Stimulated activated CD8-positive, alpha-beta memory T cell treated with anti-CD3 and anti-CD28 coated beads, Interleukin-7, amount 100 ng/mL, for 1 hour (primary cell): Measurements from ENCODE around the gene AKAP13.
"Not testable (repeated sequence)": the region's sequence is repeated elsewhere in the genome, so short reads cannot be mapped to it uniquely, and the experiment has no call there.

ENCODE experiments used
- DNase-seq, 2 donors: peaks; one replicate each; pipeline ENCODE4 v3.0.0-alpha.2; 2020; ENCODE audit warnings: low read depth in 2 of 2

Gene AKAP13

DNA sequence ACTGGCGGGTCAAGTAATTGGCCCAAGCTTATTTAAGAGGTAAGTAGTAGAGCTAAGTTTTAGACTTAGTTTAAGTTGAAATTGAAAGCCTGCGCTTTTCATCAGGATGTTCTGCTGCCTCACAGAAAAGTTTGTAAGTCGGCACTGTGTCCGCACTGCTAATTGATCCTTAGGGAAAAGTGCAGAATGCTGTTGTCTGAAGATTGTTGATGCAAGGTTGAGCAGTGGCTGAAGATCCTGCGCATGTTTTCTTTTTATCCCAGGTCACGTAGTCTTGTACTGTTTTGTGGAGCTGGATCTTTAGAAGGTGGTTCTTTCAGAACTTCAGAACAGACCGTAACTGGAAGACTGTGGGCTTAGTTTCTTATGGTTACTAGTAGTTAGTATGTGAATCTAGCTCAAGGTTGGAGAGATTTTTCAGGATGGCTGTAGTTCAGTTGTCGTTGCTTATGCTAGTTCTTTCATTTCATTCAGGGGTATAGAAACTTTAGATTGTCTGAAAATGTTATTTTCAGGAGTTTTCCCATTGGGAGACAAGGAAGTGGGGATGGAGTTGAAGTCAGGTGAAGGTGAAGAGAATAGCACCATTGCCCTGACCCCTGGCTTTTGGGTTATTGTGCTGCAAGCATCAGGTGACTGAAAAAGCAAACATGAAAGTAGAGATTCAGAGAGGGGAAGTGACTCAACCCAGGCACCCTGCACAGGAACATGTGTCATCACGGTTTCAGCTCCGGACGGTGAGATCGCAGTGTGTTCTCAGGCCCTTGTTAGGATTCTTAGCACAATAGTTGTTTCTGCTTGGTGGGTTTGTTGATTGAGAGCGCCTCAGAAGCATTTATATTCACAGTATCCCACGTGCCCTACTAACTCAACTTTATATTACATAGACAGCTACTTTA lies 32.8 kb downstream of the AKAP13 start:
- peak; percentile 37 to 45 for DNase-seq

DNA sequence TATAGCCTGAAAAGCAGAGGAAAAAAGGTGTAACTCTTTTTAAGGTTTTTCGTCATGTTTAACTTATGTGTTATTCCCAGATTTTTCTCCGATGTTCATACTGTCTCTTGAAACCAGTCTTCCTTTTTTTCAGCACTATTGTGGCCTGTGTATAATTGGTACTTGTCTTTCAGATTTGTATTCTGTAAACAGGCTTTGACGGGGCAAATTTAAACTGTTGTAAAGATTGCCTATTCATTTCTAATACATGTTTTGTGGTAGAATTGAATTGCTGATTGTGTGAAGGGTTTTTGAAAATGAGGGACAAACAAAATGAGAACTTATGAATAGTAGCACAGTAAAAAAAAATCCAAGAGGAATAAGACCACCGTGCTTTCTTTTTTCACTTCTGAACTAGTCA lies 33.6 kb downstream of the AKAP13 start:
- DNase-seq, result no peak

DNA sequence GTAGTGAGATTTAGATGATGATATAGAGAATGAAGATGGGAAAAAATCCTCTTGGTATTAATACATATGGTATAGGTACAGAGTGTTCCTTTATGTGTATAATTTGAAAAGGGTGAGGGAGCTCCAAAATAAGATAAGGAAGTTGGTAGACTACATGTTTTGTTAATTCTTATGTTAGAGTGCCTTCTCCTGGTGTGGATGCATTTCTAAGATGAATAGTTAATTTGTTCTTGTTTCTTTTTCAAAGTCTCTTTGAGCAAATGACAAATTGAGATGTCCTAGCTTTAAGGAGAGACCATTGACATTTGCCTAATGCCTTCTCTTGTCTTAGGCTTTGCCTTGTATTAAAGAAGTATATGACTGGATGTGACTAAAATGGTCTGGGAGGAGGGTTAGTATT lies 34.1 kb downstream of the AKAP13 start:
- no peak for DNase-seq

DNA sequence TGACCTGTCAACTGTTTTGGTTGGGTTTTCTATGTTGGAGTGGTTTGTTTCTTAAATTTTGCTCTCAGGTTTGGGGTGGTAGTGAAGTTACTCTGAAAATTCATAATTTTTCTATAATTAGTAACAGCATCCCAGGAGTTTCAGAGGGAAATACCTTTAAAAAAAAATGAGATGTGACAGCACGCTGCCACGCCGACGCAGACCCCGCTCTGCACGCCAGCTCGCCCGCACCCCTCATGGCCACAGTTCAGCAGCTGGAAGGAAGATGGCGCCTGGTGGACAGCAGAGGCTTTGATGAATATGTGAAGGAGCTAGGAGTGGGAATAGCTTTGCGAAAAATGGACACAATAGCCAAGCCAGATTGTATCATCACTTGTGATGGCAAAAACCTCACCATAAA lies 34.6 kb downstream of the AKAP13 start:
- no peak for DNase-seq

DNA sequence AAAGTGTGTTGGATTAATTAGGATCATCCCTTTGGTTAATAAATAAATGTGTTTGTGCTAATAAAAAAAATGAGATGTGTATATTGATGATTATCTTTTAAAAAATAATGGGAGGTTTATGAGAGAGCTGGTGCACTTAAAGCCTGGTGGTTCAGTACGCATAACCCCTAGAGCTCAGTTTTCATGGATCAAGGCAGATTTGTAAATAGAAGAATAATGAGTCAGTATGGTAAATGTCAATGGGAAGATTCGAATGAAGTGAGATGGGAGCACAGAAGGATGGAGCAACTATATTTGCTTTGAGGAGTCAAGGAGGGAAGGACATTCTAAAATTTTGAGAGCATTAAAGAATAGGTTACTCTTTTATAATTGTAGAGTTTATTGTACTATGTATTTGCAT lies 35.4 kb downstream of the AKAP13 start:
- DNase-seq, result no peak

DNA sequence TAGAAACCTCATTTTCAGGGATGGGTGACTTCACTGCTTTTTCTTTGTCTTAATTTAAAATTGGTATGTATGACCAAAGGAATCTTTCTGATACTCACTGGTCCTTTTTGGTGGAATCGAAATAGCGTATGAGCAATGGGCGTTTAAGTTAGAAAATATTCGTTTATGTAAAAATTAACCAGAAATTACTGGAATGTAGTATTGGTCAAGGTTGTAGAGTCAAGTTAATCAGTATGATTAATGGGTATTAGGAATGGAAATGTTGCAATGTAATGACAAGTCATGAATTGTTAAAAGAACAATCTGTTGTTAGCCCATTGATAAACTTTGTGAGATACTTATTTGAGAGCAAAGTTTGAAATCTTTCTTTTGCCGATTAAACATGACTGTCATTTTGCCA lies 36.9 kb downstream of the AKAP13 start:
- no peak for DNase-seq

DNA sequence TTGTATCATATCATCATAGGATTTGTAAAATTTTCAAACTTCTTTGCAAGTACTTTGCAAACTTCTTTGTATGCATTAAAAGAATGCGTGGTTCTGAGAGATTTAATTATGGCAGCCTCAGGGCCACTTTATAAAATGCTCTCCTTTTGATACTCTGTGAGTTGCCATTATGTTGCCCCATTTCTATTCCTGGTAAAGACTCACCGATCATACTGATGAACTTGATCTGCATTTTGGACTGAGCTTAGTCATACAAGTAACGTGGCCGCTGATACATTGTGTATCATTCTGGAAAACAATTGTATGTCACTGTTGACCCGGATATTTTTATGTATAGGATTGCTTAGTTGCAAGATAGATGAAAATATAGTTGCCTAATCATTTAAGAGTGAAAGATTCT lies 38.8 kb downstream of the AKAP13 start:
- DNase-seq, result no peak

DNA sequence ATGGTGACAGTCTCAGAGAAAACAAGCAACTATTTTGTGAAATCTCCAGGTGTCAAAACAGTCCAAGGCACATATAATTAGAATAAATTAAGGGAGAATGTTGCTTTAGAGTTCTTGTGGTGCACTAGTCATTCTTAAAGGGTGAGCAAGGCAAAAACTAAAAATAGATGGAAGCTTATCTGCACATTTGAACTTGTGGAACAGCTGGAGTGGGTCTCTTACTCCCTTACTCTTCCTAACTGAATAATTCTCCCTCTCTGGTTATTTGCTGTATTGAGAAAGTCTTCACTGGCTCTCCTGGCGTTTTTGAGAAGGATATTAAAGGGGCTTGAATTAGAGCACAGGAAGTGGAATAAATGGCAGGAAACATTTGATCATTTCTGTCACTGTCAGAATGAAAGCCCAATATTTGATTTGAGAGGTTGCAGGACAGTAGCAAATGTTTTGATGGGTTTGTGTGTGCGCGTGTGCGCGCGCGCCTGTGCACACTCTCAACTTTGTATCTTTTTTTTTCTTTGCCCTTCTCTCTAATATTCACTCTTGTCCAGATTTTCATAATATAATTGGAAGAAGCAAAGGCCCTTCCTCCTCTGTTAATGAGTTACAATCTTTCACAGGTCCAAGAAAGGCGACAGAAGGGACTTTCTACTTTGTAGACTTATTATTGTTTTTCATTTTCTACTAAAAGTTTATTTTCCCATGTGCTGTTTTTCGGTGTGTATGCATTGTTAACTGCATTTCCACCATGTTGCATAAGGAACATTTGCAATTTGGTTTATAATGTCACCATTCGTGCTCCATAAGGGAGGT lies 40.9 kb downstream of the AKAP13 start:
- no peak for DNase-seq

DNA sequence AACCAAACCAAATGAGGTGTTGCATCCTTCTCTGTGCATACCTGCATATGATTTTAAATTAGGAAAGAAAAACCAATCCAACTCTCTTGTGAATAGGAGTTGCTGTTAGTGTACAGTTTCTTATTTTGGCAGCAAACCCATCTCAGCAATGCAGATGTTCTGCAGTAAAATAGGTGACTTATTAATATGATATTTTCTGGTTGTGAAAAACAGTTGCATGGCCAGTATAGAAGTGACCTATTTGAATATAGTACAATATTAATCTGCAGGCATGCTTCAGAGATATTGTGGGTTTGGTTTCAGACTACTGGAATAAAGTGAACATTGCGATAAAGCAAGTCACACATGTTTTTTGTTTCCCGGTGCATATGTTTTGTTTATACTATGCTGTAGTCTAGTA lies 42.2 kb downstream of the AKAP13 start:
- DNase-seq, result no peak

DNA sequence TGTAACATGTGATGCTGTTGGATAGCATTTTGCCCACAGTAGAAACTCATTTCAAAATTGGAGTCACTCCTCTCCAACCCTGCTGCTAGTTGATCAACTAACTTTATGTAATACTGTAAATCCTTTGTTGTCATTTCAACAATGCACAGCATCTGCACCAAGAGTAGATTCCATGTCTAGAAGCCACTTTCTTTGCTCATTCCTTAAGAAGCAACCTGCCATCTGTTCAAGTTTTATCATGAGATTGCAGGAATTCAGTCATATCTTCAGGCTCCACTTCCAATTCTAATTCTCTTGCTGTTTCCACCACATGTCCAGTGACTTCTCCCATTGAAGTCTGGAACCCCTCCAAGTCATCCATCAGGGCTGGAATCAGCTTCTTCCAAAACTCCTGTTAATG lies 42.9 kb downstream of the AKAP13 start:
- no peak for DNase-seq

DNA sequence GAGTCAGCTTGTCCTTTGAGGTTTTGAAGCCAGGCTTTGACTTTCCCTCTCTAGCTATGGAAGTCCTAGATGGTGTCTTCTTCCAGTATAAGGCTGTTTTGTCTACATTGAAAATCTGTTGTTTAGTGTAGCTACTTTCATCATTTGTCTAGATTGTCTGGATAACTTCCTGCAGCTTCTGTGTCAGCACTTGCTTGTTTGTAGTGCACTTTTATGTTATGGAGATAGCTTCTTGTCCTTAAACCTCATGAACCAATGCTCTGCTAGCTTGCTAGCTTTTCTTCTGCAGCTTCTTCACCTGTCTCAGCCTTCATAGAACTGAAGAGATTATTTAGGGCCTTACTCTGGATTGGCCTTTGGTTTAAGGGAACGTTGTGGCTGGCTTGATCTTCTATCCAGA lies 43.8 kb downstream of the AKAP13 start:
- DNase-seq, result no peak

DNA sequence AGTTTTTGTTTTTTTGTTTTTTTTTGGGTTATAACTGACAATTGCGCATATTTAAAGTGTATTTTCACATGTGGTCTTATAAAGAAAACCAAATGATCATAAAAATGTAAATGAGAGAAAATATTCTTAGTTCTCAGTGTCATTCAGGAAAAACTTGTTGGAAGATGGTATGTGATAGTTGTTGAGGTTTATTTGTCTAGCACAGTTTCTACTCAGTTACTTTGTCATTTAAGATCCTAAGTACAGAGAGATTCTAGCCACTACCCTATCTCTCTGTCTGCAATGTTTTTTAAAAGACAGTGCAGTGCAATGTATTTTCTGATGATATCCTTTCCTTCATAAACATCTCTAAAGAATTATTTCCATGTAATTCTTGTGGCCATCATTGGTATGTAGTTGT lies 46.1 kb downstream of the AKAP13 start:
- DNase-seq, result no peak

DNA sequence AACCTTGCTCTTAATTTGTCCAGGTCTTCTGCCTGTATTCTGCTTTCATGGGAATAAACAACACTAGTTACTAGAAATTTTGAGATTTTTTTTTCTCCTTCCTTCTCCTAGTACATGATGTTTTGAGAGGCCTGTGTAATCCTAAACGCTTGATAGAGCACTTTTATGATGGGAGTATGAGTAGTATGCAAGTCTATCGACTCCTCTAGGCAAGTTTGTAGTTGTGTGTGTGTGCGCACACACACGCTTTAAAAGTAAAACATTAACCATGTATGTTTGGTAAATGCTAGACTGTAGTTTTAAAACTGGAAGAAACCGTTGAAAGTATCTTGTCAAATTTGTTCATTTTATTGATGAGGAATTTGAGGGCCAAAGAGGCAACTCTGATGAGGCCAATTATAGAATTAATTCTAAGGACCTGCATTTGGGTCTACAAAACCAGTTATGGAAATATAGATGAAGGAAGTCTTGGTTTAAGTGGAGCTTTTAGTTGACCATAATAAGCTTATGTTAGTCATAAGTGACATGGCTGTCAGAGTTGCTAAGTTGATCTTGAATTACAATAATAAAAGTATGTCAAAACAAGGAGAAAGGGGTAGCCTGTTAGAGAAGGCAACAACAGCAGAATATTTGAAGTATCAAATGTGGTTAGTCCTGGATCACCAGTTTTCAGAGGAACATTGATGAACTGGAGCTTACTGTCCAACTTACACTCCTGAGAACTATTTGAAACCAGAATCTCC lies 47.1 kb downstream of the AKAP13 start:
- DNase-seq, result no peak

DNA sequence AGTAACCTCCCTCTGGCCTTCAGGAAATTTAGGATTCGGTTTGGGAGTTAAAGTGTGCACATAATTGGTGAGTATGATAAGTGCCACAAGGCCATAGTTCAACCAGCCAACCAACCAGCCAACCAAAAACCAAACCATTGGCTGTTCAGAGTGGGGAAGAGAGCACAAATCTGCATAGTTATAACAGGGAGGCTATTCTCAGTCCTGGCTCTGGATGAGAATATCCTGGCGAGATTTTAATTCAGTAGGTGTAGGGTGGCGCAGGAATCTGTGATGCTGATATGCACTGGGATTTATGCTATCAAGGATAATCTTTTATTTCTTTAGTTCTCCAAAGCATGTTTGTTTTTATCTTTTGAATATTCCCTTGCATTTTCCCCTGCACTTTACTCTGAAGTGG lies 49.1 kb downstream of the AKAP13 start:
- DNase-seq, result no peak

DNA sequence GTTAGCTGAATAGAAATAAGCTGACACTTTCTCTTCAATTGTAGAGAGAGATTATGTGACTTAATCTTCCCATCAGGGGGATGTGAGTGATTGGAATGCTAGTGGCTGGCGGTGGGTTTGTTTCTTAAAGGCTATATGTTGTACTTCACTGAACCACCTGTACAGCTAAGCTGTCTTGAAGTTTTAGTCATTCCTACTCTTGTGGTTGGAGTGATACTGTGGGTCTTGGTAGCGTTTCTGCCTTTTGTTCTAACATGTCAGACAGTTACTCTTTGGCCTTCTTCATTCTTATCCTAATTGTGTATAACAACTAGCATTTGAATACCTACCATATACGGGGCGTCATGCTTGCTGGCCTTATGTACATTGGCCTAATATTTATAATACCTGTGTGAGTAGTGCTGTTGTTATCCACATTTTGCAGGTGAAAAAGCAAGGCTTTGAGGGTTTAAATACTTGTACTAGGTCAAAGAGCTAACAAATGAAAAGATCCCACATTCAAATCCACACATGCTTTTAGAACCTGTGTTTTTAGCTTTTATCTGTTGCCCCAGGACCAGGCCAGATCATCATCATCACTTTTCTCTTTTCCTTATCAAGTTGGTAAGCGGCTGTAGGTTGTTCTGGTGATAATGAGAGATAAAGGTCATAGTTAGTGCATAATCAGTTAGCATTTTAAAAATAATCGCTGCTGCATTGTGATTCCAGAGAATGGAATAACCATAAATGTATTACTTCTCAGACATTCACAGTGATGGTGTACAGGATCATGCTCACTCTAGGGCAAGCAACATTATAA lies 50.2 kb downstream of the AKAP13 start:
- no peak for DNase-seq

DNA sequence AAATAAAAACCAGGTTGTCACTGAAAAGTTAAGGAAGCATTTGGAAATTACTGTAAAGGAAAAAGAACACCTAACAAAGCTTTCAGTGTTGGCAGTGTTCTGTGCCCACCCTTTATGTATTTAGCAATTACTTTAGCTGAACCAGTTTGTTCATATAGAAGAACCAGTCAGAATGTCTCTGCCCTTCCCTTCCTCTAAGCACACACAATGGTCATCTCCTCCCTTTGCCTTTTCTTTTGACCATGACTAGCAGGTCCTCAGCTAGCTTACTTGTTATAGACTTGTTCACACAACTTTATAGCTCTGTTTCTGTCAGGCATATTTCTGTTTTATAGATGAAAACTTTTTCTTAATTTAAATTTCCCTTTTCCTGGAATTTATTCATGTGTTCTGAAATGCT lies 59.6 kb downstream of the AKAP13 start:
- no peak for DNase-seq

DNA sequence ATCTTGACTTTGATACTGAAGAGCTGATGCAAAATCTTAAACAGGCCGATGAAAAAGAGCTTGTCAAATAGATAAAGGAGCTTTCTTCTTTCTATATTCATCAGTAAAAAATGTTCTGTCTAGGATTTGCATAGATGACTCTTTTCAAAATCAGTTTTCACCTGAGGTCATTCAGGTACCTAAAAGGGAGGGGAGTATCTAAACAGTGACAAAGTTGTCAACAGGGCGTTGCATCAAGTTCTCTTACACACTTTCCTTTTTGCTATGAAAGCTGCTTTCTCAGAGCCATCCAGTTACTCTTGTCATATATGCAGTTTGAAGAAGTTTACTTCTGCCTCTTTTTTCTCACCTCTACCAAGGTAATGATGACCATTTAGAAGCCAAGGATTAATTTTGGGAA lies 60.0 kb downstream of the AKAP13 start:
- DNase-seq, result no peak

DNA sequence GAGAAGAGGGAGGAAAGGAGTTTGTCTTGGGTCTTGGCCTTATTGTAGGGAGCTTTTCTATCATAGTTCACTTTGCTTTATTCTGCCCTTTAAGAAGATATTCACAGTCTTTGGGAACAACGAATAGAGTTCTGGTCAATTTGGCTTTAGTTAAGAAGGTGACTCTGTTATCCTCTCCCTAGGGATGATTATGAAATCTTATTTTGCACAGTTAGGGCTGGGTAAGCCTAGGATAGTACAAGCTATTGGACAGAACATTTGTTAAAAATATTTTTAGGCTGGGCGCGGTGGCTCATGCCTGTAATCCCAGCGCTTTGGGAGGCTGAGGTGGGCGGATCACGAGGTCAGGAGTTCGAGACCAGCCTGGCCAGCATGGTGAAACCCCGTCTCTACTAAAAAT lies 61.5 kb downstream of the AKAP13 start:
- not testable (repeated sequence) for DNase-seq

DNA sequence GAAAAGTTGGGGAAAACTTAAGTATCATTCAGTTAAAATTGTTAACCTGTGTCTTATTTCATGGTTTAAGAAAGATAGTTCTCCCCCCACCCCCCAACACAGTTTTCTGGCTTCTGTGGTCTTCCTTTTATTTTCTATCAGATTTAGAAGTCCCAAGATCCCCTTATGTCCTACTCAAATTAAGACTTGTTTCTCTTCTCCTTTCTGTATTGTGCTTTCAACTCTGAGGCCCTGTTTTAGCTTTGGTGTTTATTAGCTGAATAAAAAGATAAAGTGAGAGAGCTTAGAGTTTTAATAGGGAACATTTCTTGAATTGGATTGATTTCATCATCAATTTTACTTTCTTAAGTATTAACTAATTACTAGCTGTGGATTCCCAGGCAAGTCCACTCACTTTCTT lies 62.6 kb downstream of the AKAP13 start:
- no peak for DNase-seq

DNA sequence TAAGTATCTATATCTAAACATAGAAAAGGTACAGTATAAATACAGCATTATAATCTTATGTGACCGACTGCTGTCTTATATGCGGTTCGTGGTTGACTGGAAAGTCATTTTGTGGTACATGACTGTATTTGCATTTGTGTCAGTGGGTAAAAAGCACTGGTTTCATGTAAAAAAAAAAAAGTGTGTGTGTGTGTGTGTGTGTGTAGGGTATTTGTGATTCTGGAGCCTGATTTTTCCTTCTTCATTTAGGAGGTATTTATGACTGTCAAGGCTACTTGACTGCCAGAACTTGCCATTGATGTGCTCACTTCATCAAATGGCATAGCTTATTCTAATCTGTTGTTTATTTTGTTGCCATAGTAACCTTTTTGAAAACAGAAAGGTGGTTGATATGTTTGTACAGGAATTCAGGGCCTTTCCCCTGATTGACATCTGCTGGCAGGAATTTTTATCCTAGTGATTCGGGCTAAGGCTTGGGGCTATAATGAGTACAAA lies 63.2 kb downstream of the AKAP13 start:
- DNase-seq, result no peak

DNA sequence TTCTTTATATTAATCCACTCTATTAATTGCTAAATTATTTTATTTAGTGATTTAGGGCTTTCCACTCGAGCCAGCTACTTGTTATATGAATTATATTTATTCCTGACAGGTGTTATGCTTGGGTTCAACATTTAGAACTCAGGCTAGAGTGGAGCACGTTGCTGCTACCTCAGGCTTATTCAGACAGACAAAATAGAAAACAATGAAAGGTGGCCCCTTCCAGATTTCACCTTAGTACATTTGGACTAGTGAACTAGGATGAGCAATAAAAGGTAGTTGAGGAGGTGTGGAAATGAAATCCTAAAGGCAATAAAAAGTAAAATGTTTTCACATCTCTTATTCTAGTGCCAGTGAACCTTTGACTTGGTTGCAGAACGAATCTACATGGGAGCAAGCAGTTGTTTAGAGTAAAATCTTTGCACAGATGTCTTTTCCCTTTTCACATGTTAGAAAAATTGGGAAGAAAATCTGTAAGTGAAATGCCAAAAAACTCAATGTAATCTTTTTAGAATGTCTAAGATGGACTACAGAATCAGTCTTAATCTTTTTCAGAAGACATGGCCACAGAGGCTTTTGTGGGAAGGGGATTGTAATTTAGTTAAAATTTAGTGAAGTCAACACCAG lies 63.8 kb downstream of the AKAP13 start:
- no peak for DNase-seq
